AML-193 (cell line): ENCODE results near the gene UTP18.
"Not testable (repeated sequence)": the region's sequence is repeated elsewhere in the genome, so short reads cannot be mapped to it uniquely, and the experiment has no call there.

Experiments
- DNase-seq, 2 experiments: peaks; one replicate each; lab custom pipeline; 2025; lab: John Stamatoyannopoulos, UW

UTP18 gene

GRCh38 chr17:51330861-51331503 lies 70.6 kb downstream of the UTP18 start:
- DNase-seq = not testable (repeated sequence)

GRCh38 chr17:51335006-51335590 lies 74.8 kb downstream of the UTP18 start:
- DNase-seq = no peak

GRCh38 chr17:51335883-51336822 lies 75.8 kb downstream of the UTP18 start:
- no peak for DNase-seq

- DNase-seq = no peak
These were observed 81.1 kb downstream of the UTP18 start for GRCh38 chr17:51341457-51341856.

- DNase-seq = no peak
These were observed 81.9 kb downstream of the UTP18 start for GRCh38 chr17:51342257-51342656.

GRCh38 chr17:51344532-51344931 lies 84.2 kb downstream of the UTP18 start:
- DNase-seq = no peak

GRCh38 chr17:51346218-51346982 lies 86.1 kb downstream of the UTP18 start:
- no peak for DNase-seq
